HCT116 (cell line): ENCODE results near the gene THSD4.

Experiments used
- CBX3 ChIP-seq: IDR thresholded peaks from 2 replicates; pipeline ENCODE4 v1.6.1; 2012; ENCODE audit warnings: low read depth
- CEBPB ChIP-seq: IDR thresholded peaks from 2 replicates; pipeline ENCODE4 v1.6.1; 2012; ENCODE audit warnings: low read depth
- EZH2 ChIP-seq: fragments of 200-600 bp; sonication (generic); IDR thresholded peaks from 2 replicates; pipeline ENCODE4 v1.6.1; 2017; ENCODE audit warnings: antibody characterized with exemption, mixed run types
- EZH2phosphoT487 ChIP-seq: fragments of 200-600 bp; IDR thresholded peaks from 2 replicates; pipeline ENCODE4 v1.6.1; 2018; ENCODE audit warnings: antibody characterized with exemption, borderline replicate concordance
- JUND ChIP-seq: IDR thresholded peaks from 2 replicates; pipeline ENCODE4 v1.6.1; 2012
- MAX ChIP-seq: IDR thresholded peaks from 2 replicates; pipeline ENCODE4 v1.6.1; 2012
- POLR2A ChIP-seq: IDR thresholded peaks from 2 replicates; pipeline ENCODE4 v1.7.0; 2011; ENCODE audit warnings: borderline replicate concordance; ENCODE audit not compliant: insufficient read depth, insufficient read length; ENCODE audit errors: extremely low read depth
- POLR2AphosphoS5 ChIP-seq: IDR thresholded peaks from 2 replicates; pipeline ENCODE4 v1.6.1; 2011; ENCODE audit warnings: mild to moderate bottlenecking, low read depth, low read length, moderate library complexity
- SP1 ChIP-seq: IDR thresholded peaks from 2 replicates; pipeline ENCODE4 v1.6.1; 2012; ENCODE audit warnings: low read depth
- SRF ChIP-seq: IDR thresholded peaks from 2 replicates; pipeline ENCODE4 v1.6.1; 2012; ENCODE audit warnings: low read depth
- TF ChIP-seq, protein P1 (sequence below), 3 experiments: fragments of 200-600 bp in 1 of 3; sonication (generic) in 1 of 3; IDR thresholded peaks in 2 of 3; conservative IDR thresholded peaks in 1 of 3; 2 replicates each; pipeline ENCODE4 v1.5.1; 2012 to 2017; ENCODE audit warnings: low read depth in 2 of 3, low read length in 2 of 3, antibody characterized with exemption in 1 of 3, borderline replicate concordance in 1 of 3, control low read depth in 1 of 3, mild to moderate bottlenecking in 1 of 3, mixed read lengths in 1 of 3, mixed run types in 1 of 3, moderate library complexity in 1 of 3; ENCODE audit not compliant: insufficient read depth in 1 of 3
- TF ChIP-seq, protein P2 (sequence below): IDR thresholded peaks from 2 replicates; pipeline ENCODE4 v1.6.1; 2011; ENCODE audit warnings: mild to moderate bottlenecking, low read length, moderate library complexity; ENCODE audit not compliant: insufficient replicate concordance; ENCODE audit errors: extremely low read depth
- TF ChIP-seq, protein P3 (sequence below): IDR thresholded peaks from 2 replicates; pipeline ENCODE4 v1.6.1; 2012

- TF ChIP-seq EZH2 (no peak), SP1 (no peak), SRF (no peak), MAX (no peak), POLR2A (no peak), EZH2phosphoT487 (no peak), CEBPB (no peak), POLR2AphosphoS5 (no peak), CBX3 (no peak), JUND (no peak)
- TF ChIP-seq, protein P1, sequence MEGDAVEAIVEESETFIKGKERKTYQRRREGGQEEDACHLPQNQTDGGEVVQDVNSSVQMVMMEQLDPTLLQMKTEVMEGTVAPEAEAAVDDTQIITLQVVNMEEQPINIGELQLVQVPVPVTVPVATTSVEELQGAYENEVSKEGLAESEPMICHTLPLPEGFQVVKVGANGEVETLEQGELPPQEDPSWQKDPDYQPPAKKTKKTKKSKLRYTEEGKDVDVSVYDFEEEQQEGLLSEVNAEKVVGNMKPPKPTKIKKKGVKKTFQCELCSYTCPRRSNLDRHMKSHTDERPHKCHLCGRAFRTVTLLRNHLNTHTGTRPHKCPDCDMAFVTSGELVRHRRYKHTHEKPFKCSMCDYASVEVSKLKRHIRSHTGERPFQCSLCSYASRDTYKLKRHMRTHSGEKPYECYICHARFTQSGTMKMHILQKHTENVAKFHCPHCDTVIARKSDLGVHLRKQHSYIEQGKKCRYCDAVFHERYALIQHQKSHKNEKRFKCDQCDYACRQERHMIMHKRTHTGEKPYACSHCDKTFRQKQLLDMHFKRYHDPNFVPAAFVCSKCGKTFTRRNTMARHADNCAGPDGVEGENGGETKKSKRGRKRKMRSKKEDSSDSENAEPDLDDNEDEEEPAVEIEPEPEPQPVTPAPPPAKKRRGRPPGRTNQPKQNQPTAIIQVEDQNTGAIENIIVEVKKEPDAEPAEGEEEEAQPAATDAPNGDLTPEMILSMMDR (IDR thresholded peaks at IDR 0.05 in 2 of 3, conservative IDR thresholded peaks at IDR 0.05 in 1 of 3; ENCODE audit: borderline replicate concordance in 1 of 3, insufficient read depth in 1 of 3, low read depth in 2 of 3, low read length in 2 of 3): no peak
- TF ChIP-seq, protein P2, sequence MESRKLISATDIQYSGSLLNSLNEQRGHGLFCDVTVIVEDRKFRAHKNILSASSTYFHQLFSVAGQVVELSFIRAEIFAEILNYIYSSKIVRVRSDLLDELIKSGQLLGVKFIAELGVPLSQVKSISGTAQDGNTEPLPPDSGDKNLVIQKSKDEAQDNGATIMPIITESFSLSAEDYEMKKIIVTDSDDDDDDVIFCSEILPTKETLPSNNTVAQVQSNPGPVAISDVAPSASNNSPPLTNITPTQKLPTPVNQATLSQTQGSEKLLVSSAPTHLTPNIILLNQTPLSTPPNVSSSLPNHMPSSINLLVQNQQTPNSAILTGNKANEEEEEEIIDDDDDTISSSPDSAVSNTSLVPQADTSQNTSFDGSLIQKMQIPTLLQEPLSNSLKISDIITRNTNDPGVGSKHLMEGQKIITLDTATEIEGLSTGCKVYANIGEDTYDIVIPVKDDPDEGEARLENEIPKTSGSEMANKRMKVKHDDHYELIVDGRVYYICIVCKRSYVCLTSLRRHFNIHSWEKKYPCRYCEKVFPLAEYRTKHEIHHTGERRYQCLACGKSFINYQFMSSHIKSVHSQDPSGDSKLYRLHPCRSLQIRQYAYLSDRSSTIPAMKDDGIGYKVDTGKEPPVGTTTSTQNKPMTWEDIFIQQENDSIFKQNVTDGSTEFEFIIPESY: no peak
- TF ChIP-seq, protein P3, sequence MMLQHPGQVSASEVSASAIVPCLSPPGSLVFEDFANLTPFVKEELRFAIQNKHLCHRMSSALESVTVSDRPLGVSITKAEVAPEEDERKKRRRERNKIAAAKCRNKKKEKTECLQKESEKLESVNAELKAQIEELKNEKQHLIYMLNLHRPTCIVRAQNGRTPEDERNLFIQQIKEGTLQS: no peak
These were observed 217.9 kb downstream of the THSD4 start for GRCh38 chr15:71333136-71333700.
